CD14-positive monocyte (primary cell): ENCODE data around the gene CYP19A1. TPM values are rescaled to one million over a fixed set of nuclear protein-coding genes. Genes with fewer than 3 reads are reported as not detected.

Experiments
- DNase-seq, 3 donors: peaks; one replicate each; pipeline ENCODE4 v3.0.0-alpha.2; 2011 to 2022
- H2AFZ ChIP-seq: 2 replicates; pipeline ENCODE4 v1.6.0; 2012; ENCODE audit warnings: mild to moderate bottlenecking, low read depth, low read length, inconsistent platforms; ENCODE audit not compliant: insufficient read depth, poor library complexity, severe bottlenecking
- H3K27ac ChIP-seq, 2 donors: 1 replicate in 1 of 2; 2 replicates in 1 of 2; pipeline ENCODE4 v1.5.1; 2012 to 2013; ENCODE audit warnings: low read length in 2 of 2, control low read depth in 1 of 2, inconsistent platforms in 1 of 2, low read depth in 1 of 2, mild to moderate bottlenecking in 1 of 2
- H3K27me3 ChIP-seq, 2 donors: one replicate each; pipeline versions ENCODE4 v1.6.0 to v1.6.1; 2011 to 2013; ENCODE audit warnings: low read length in 2 of 2; ENCODE audit not compliant: control insufficient read depth in 2 of 2, insufficient read depth in 2 of 2
- H3K36me3 ChIP-seq, 2 donors: replicated peaks in 1 of 2; 1 replicate in 1 of 2; 2 replicates in 1 of 2; pipeline versions ENCODE4 v1.5.1 to v1.6.1; 2012 to 2013; ENCODE audit warnings: low read length in 2 of 2, control low read depth in 1 of 2, inconsistent platforms in 1 of 2, mild to moderate bottlenecking in 1 of 2; ENCODE audit not compliant: insufficient read depth in 2 of 2, control insufficient read depth in 1 of 2
- H3K4me1 ChIP-seq, 2 donors: 1 replicate in 1 of 2; 2 replicates in 1 of 2; pipeline versions ENCODE4 v1.5.1 to v1.6.1; 2012 to 2013; ENCODE audit warnings: low read length in 2 of 2, control low read depth in 1 of 2, inconsistent platforms in 1 of 2, mild to moderate bottlenecking in 1 of 2, moderate library complexity in 1 of 2; ENCODE audit not compliant: insufficient read depth in 2 of 2, control insufficient read depth in 1 of 2
- H3K4me2 ChIP-seq: replicated peaks from 2 replicates; pipeline ENCODE3; 2012; ENCODE audit warnings: low read length, moderate library complexity, mild to moderate bottlenecking; ENCODE audit not compliant: poor library complexity, severe bottlenecking; ENCODE audit errors: extremely low read depth
- H3K4me3 ChIP-seq, 3 experiments: fragments of 200-600 bp in 1 of 3; sonication (generic) in 1 of 3; replicated peaks in 1 of 3; 1 replicate in 2 of 3; 2 replicates in 1 of 3; pipeline ENCODE4 v1.5.1; 2011 to 2013; ENCODE audit warnings: low read length in 3 of 3, mild to moderate bottlenecking in 3 of 3, control low read depth in 2 of 3, low read depth in 2 of 3, inconsistent platforms in 1 of 3, moderate library complexity in 1 of 3
- H3K79me2 ChIP-seq: 2 replicates; pipeline ENCODE4 v1.6.0; 2012; ENCODE audit warnings: mild to moderate bottlenecking, control low read depth, inconsistent platforms, low read length, moderate library complexity; ENCODE audit not compliant: insufficient read depth
- H3K9ac ChIP-seq: 2 replicates; pipeline ENCODE4 v1.6.0; 2017; ENCODE audit warnings: low read length, mild to moderate bottlenecking; ENCODE audit not compliant: insufficient read depth, poor library complexity, severe bottlenecking
- H3K9me3 ChIP-seq, 2 donors: replicated peaks in 1 of 2; 1 replicate in 1 of 2; 2 replicates in 1 of 2; pipeline versions ENCODE4 v1.5.1 to v1.6.1; 2012 to 2013; ENCODE audit warnings: low read length in 2 of 2, control low read depth in 1 of 2; ENCODE audit not compliant: control insufficient read depth in 1 of 2, insufficient read depth in 1 of 2
- H4K20me1 ChIP-seq: 2 replicates; pipeline ENCODE4 v1.6.0; 2012; ENCODE audit warnings: mild to moderate bottlenecking, low read length, control low read depth, moderate library complexity; ENCODE audit not compliant: insufficient read depth
- H3K27ac Mint-ChIP-seq, 7 donors: one replicate each; pipeline ENCODE4 v1.8.0; 2020; ENCODE audit warnings: mild to moderate bottlenecking in 7 of 7, mixed read lengths in 7 of 7, moderate library complexity in 6 of 7, inconsistent platforms in 2 of 7
- H3K27me3 Mint-ChIP-seq, 3 donors: one replicate each; pipeline ENCODE4 v1.8.0; 2021 to 2022; ENCODE audit warnings: low read depth in 3 of 3, mild to moderate bottlenecking in 3 of 3, mixed read lengths in 3 of 3, moderate library complexity in 3 of 3, inconsistent platforms in 1 of 3
- H3K36me3 Mint-ChIP-seq, 2 donors: one replicate each; pipeline ENCODE4 v1.8.0; 2020; ENCODE audit warnings: mixed read lengths in 2 of 2, inconsistent platforms in 1 of 2, mild to moderate bottlenecking in 1 of 2
- H3K4me1 Mint-ChIP-seq: one replicate; pipeline ENCODE4 v1.8.0; 2020; ENCODE audit warnings: mild to moderate bottlenecking, mixed read lengths
- H3K4me3 Mint-ChIP-seq, 2 donors: one replicate each; pipeline ENCODE4 v1.8.0; 2020; ENCODE audit warnings: mild to moderate bottlenecking in 2 of 2, mixed read lengths in 2 of 2, moderate library complexity in 1 of 2
- H3K9me3 Mint-ChIP-seq, 7 donors: one replicate each; pipeline ENCODE4 v1.8.0; 2020 to 2022; ENCODE audit warnings: mixed read lengths in 7 of 7, mild to moderate bottlenecking in 6 of 7, moderate library complexity in 6 of 7, inconsistent platforms in 2 of 7
- WGBS: methylation state at CpG from one replicate; pipeline ENCODE4 v1.1.5; 2013; ENCODE audit warnings: missing lambda C conversion rate; ENCODE audit not compliant: insufficient coverage; 5-methylcytosine and 5-hydroxymethylcytosine counted together
- intact Hi-C, 2 donors: fragments of 100-400 bp; cut with micrococcal nuclease; formaldehyde crosslinking; loops; one replicate each; pipeline versions ENCODE4 v1.15.0 to v1.15.1; 2023
- polyA plus RNA-seq, 3 donors: library from polyadenylated mRNA; depleted of rRNA in 1 of 3; unstranded in 2 of 3; stranded (reverse) in 1 of 3; fragments of 300-500 nt in 2 of 3; fragments of >200 nt in 1 of 3; fragmentation: Illumina TruSeq in 2 of 3; gene quantifications; 1 replicate in 2 of 3; 2 replicates in 1 of 3; pipeline ENCODE4 v1.2.3, GENCODE V29; 2012 to 2021
- TF ChIP-seq, protein P1 (sequence below): fragments of 200-600 bp; IDR thresholded peaks from one replicate; pipeline ENCODE4 v1.8.0; 2022; ENCODE audit warnings: antibody characterized with exemption, mild to moderate bottlenecking

The CYP19A1 gene
- polyA plus RNA-seq, 3 donors = not detected

- H3K9ac ChIP-seq = peak overlapping the region; percentile 17
- peak overlapping the region; percentile 52 for H3K4me2 ChIP-seq
- H3K36me3 ChIP-seq = no peaks in the 10 kb centered on the region
- H3K27me3 ChIP-seq = no peaks in the 10 kb centered on the region
- intact Hi-C loops = no loop called here
- H3K9me3 ChIP-seq = no peaks in the 10 kb centered on the region
- Mint-ChIP-seq H3K27me3 (no peaks in the 10 kb centered on the region), H3K4me1 (peaks cover 50% of the 10 kb centered on the region), H3K4me3 (peak overlapping the region; percentile 21 to 53), H3K9me3 (no peaks in the 10 kb centered on the region), H3K36me3 (no peaks in the 10 kb centered on the region), H3K27ac (peak overlapping the region; percentile 68 to 94 (median 89))
- H3K27ac ChIP-seq = peak overlapping the region; percentile 28 to 75
- TF ChIP-seq, protein P1, sequence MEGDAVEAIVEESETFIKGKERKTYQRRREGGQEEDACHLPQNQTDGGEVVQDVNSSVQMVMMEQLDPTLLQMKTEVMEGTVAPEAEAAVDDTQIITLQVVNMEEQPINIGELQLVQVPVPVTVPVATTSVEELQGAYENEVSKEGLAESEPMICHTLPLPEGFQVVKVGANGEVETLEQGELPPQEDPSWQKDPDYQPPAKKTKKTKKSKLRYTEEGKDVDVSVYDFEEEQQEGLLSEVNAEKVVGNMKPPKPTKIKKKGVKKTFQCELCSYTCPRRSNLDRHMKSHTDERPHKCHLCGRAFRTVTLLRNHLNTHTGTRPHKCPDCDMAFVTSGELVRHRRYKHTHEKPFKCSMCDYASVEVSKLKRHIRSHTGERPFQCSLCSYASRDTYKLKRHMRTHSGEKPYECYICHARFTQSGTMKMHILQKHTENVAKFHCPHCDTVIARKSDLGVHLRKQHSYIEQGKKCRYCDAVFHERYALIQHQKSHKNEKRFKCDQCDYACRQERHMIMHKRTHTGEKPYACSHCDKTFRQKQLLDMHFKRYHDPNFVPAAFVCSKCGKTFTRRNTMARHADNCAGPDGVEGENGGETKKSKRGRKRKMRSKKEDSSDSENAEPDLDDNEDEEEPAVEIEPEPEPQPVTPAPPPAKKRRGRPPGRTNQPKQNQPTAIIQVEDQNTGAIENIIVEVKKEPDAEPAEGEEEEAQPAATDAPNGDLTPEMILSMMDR = no peak
- whole genome bisulfite sequencing = 0% methylated on average over 1 of the region's 3 CpGs
- H3K4me3 ChIP-seq = peak overlapping the region in 1 of 3 experiments; percentile 40
- peaks cover 47 to 53% of the 10 kb centered on the region in 2 donors for H3K4me1 ChIP-seq
- peak; percentile 76 to 93 (median 82) for DNase-seq
- H3K79me2 ChIP-seq = no peaks in the 10 kb centered on the region
- no peaks in the 10 kb centered on the region for H4K20me1 ChIP-seq
- no peak overlapping the region for H2AFZ ChIP-seq
These were observed 110.3 kb downstream of the CYP19A1 start for GRCh38 chr15:51227940-51228732.

GRCh38 chr15:51226576-51227210 is 111.7 kb downstream of the CYP19A1 start:
- H3K36me3 Mint-ChIP-seq = no peaks in the 10 kb centered on the region
- no peak overlapping the region for H3K4me3 Mint-ChIP-seq
- H3K27ac ChIP-seq = no peak overlapping the region
- H3K4me1 ChIP-seq = peaks cover 50 to 58% of the 10 kb centered on the region in 2 donors
- TF ChIP-seq, protein P1 = no peak
- peak overlapping the region in 2 of 7 donors; percentile 26 to 71 for H3K27ac Mint-ChIP-seq
- peaks cover 54% of the 10 kb centered on the region for H3K4me1 Mint-ChIP-seq
- H4K20me1 ChIP-seq = no peaks in the 10 kb centered on the region
- no peak overlapping the region for H3K4me3 ChIP-seq
- WGBS = 40% methylated on average over 1 of the region's 6 CpGs
- intact Hi-C loops = no loop called here
- no peak for DNase-seq
- no peaks in the 10 kb centered on the region for H3K79me2 ChIP-seq
- no peaks in the 10 kb centered on the region for H3K27me3 ChIP-seq
- H3K9me3 Mint-ChIP-seq = peaks cover 0 to 2% (median 0%) of the 10 kb centered on the region in 7 donors
- no peak overlapping the region for H3K4me2 ChIP-seq
- H3K9me3 ChIP-seq = no peaks in the 10 kb centered on the region
- H3K9ac ChIP-seq = no peak overlapping the region
- H2AFZ ChIP-seq = no peak overlapping the region
- H3K27me3 Mint-ChIP-seq = no peaks in the 10 kb centered on the region
- no peaks in the 10 kb centered on the region for H3K36me3 ChIP-seq
